Activated CD8-positive, alpha-beta T cell treated with anti-CD3 and anti-CD28 coated beads, Interleukin-2, amount 10 ng/mL, durations not matched to agents 7 days and 5 days (primary cell): ENCODE measurements around the gene PRR29. TPM values are rescaled to one million over a fixed set of nuclear protein-coding genes. Genes with fewer than 3 reads are reported as not detected.

Experiments used
- ATAC-seq: fragments of 150-1000 bp; cut with Tn5 transposase; one replicate; pipeline ENCODE4 v1.10.0; 2021; ENCODE audit warnings: moderate library complexity
- CTCF ChIA-PET: fragments of 350-600 bp; sonication (Branson Sonifier 250); formaldehyde crosslinking; loops from one replicate; lab custom pipeline; 2021; ENCODE audit warnings: antibody characterized with exemption; lab: Charles Lee
- POLR2A ChIA-PET: fragments of 350-600 bp; sonication (Branson Sonifier 250); formaldehyde crosslinking; loops from one replicate; lab custom pipeline; 2021; ENCODE audit warnings: antibody characterized with exemption; lab: Charles Lee
- DNase-seq: peaks from one replicate; pipeline ENCODE4 v3.0.0-alpha.2; 2020
- H3K27ac Mint-ChIP-seq: one replicate; pipeline ENCODE4 v1.8.0; 2021; ENCODE audit warnings: mild to moderate bottlenecking, mixed read lengths
- H3K27me3 Mint-ChIP-seq: one replicate; pipeline ENCODE4 v1.8.0; 2021; ENCODE audit warnings: low read depth, mixed read lengths
- H3K36me3 Mint-ChIP-seq: one replicate; pipeline ENCODE4 v1.8.0; 2021; ENCODE audit warnings: low read depth, mixed read lengths
- H3K4me1 Mint-ChIP-seq: one replicate; pipeline ENCODE4 v1.8.0; 2021; ENCODE audit warnings: low read depth, mixed read lengths
- H3K4me3 Mint-ChIP-seq: one replicate; pipeline ENCODE4 v1.8.0; 2021; ENCODE audit warnings: mild to moderate bottlenecking, mixed read lengths
- H3K9me3 Mint-ChIP-seq: one replicate; pipeline ENCODE4 v1.8.0; 2022; ENCODE audit warnings: mixed read lengths; ENCODE audit not compliant: insufficient read depth
- total RNA-seq, 2 experiments: library from RNA; stranded (reverse); gene quantifications; one replicate each; pipeline ENCODE4 v1.2.3, GENCODE V29; 2021

PRR29 gene
- total RNA-seq, 2 experiments from 2014 or later, result 0.97 to 1.3 TPM

DNA sequence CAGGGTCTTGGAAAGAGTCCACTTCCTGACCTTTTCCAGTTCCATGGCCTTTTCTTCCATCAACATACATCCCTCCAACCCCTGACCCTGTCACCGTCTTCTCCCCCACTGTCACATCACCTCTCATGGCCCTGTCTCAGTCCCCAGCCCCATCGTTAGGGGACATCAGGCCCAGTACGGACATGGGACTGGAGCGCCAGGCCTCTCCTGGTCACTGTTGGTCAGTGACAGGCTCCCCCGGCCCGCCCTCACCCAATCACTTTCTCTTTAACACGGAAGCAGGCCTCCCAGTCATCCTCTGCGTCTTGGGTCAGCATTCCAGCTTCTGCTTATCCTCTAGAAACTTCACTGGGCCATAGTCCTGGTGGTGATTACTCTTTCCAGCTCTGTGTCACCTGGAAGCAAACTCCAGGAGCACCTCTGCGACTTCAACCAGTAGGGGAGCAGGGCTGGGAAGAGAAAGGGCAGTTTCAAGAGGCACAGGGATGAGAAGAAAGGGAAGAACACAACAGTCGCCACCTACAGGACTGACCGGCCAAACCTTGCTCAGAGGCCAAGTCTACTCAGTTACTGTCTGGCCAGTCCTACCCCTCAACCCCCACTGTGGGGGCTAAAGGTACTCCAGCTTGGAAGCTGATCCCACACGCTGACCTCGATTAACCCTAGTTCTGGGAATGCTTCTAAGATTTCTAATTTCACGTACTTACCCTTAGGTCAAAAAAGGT, 38.2 kb downstream of the PRR29 start:
- Mint-ChIP-seq H3K27ac (peak overlapping the region; percentile 10), H3K27me3 (no peaks in the 10 kb centered on the region), H3K36me3 (peaks cover 4% of the 10 kb centered on the region), H3K4me3 (no peak overlapping the region), H3K9me3 (no peaks in the 10 kb centered on the region), H3K4me1 (no peaks in the 10 kb centered on the region)
- CTCF ChIA-PET, result interaction anchor here (17.3 kb wide), 1 partner anchor 94 kb away, joined by 645 read pairs; the partner anchor contains the start of gene ERN1
- ATAC-seq, result no peak
- POLR2A ChIA-PET, result no interaction called here
- no peak for DNase-seq

DNA sequence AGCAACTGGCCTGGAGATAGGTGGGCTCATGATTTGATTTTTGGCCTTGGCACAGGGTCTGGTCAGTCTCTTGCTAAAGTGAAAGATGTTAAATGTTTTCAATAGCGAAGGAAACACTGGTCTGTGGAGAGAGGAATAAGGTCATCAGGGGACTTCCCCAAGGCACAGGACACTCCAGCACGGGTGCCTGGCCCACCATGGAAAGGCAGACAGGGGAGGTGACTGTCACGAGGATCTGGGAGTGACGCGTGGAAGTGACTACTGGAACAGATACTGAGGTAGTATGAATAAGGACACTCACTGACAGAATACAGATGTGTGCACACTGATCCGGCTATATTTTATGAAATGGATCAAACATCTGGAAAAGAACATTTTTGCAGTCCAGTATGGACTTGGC, 39.0 kb downstream of the PRR29 start:
- peak overlapping the region; percentile 10 for H3K27ac Mint-ChIP-seq
- H3K27me3 Mint-ChIP-seq, result no peaks in the 10 kb centered on the region
- ATAC-seq (no peak), DNase-seq (no peak)
- ChIA-PET CTCF (interaction anchor here (2.6 to 17.3 kb wide), 2 partner anchors 9 to 94 kb away, joined by 20 to 645 read pairs; partner anchors contain the start of gene ERN1), POLR2A (no interaction called here)
- H3K36me3 Mint-ChIP-seq, result peaks cover 9% of the 10 kb centered on the region
- peaks cover 3% of the 10 kb centered on the region for H3K4me1 Mint-ChIP-seq
- no peak overlapping the region for H3K4me3 Mint-ChIP-seq
- no peaks in the 10 kb centered on the region for H3K9me3 Mint-ChIP-seq

DNA sequence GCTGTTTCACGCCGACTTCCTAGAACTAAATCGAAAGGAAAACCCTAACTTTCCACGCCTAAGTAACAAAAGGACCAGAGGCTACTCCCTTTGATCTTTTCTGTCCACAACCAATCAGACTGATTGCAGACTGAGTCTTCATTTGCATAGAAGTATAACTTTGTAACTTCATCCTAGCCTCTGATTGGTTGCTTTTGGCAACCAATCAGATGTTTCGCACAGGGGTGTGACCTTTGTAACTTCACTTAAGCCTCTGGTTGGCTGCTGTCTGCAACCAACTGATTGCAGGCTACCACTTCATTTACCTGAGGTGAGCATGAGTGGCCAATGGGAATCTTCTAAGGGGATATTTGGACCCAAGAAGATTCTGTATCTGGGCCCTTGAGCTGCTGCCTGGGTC, 39.7 kb downstream of the PRR29 start:
- no peak overlapping the region for H3K27ac Mint-ChIP-seq
- POLR2A ChIA-PET, result no interaction called here
- CTCF ChIA-PET, result interaction anchor here (0.6 to 17.3 kb wide), 4 partner anchors 9 to 93 kb away, joined by 3 to 645 read pairs (median 12); partner anchors contain the start of gene ERN1
- H3K4me1 Mint-ChIP-seq, result peaks cover 4% of the 10 kb centered on the region
- H3K9me3 Mint-ChIP-seq, result no peaks in the 10 kb centered on the region
- H3K36me3 Mint-ChIP-seq, result peaks cover 11% of the 10 kb centered on the region
- H3K4me3 Mint-ChIP-seq, result no peak overlapping the region
- ATAC-seq (no peak), DNase-seq (no peak)
- no peaks in the 10 kb centered on the region for H3K27me3 Mint-ChIP-seq

DNA sequence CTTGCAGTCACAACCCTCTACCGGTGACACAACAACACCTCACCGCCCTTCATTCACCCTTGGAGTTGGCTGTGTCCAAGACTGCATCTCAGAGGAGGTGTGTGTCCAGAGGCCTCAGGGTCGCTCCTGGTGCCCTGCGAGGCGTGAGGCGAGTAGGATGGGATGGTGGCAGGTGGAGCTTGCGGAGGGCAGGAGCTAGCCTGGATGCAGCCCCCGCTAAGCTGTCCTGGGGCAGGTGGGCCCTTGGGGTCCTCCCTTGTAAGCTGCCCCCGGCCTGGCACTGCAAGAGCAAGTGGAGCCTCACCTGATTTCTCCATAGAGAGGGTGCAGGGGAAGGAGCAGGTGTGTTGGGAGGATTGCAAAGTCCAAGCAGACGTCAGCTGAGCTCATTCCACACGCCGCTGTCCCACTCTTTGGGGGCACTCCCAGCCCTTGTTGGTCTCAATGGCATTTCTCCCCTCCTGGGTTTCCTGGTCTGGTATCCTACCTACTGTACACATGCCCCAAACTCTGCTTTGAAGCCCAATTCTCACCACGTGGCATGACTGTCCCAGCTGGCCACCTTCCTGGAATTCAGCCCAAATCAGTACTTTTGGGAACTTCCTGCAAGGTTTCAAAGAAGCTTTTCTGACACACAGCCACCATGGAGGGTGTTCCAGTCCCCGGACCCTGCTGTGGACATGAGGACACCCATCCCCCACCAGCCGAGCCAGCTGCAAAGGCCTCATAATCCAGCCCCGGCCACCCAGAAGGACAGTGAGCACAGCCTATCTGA, 40.4 kb downstream of the PRR29 start:
- DNase-seq (no peak), ATAC-seq (no peak)
- peaks cover 4% of the 10 kb centered on the region for H3K4me1 Mint-ChIP-seq
- ChIA-PET POLR2A (no interaction called here), CTCF (interaction anchor here (0.6 to 17.3 kb wide), 4 partner anchors 10 to 92 kb away, joined by 3 to 645 read pairs (median 12); partner anchors contain the start of gene ERN1)
- no peak overlapping the region for H3K27ac Mint-ChIP-seq
- H3K27me3 Mint-ChIP-seq, result no peaks in the 10 kb centered on the region
- H3K9me3 Mint-ChIP-seq, result no peaks in the 10 kb centered on the region
- no peak overlapping the region for H3K4me3 Mint-ChIP-seq
- H3K36me3 Mint-ChIP-seq, result peaks cover 13% of the 10 kb centered on the region

DNA sequence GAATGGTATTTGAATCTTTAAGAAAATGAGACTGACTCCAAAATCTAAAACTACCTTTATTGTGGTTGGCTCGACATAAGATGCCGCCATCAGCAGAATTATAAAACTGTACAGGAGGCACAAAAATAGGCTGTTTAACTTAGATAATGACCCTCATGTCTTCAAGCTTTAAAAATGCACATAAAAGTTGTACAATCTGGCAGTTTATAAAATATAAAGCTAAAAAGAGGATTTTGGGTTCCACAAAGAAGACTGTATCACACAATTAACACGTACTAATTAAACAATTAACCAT, 40.9 kb downstream of the PRR29 start:
- ATAC-seq, result no peak
- Mint-ChIP-seq H3K27me3 (no peaks in the 10 kb centered on the region), H3K4me3 (no peak overlapping the region), H3K27ac (no peak overlapping the region), H3K4me1 (peaks cover 4% of the 10 kb centered on the region), H3K9me3 (no peaks in the 10 kb centered on the region), H3K36me3 (peaks cover 17% of the 10 kb centered on the region)
- POLR2A ChIA-PET, result no interaction called here
- CTCF ChIA-PET, result interaction anchor here (1.1 to 17.3 kb wide), 3 partner anchors 11 to 92 kb away, joined by 3 to 645 read pairs (median 20); partner anchors contain the start of gene ERN1
- no peak for DNase-seq

DNA sequence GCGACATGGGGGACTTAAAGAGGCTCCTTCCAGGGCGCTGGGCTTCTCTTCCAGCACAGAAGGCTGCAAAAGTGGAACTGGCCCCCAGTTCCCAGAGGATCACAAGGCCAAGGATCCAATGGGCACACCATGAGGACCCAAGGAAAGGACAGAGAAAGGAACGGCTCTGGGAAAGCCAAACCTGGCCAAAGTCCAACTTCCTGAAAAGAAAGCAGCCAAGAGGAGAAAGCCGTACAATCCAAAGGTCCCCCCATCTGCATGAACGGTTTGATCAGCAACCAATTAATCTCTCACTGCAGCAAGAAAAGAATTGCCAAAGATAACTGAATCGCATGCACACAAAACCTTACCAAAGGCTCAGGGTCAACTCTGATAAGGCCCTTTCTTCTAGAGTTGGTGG, 42.1 kb downstream of the PRR29 start:
- Mint-ChIP-seq H3K27ac (no peak overlapping the region), H3K36me3 (peaks cover 26% of the 10 kb centered on the region), H3K4me1 (peaks cover 7% of the 10 kb centered on the region), H3K27me3 (no peaks in the 10 kb centered on the region), H3K9me3 (no peaks in the 10 kb centered on the region), H3K4me3 (no peak overlapping the region)
- ChIA-PET CTCF (interaction anchor here (3.8 kb wide), 1 partner anchor 12 kb away, joined by 44 read pairs; no protein-coding TSS in a partner anchor), POLR2A (no interaction called here)
- ATAC-seq (no peak), DNase-seq (no peak)

DNA sequence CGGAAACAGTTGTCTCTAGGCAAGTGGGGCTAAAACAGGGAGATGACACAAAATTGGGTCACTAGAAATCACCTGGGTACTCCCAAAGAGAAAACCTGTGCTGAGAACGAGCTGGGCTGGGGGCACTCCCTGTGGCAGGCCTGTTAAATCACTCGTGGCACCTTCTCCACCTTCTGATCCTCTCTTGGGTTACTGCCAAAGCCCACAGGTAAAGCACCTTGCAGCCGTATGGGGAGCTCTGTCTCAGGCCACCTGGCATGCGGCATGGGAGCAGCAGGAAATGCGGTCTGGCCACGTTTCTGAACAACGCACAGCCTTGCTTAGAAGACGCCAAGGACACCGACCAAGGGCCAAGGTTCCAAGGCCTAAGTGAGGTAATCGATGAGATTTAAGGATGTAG, 43.8 kb downstream of the PRR29 start:
- Mint-ChIP-seq H3K36me3 (peaks cover 38% of the 10 kb centered on the region), H3K27ac (no peak overlapping the region)
- POLR2A ChIA-PET, result interaction anchor here (1.2 kb wide), 1 partner anchor 87 kb away, joined by 4 read pairs; no protein-coding TSS in a partner anchor

DNA sequence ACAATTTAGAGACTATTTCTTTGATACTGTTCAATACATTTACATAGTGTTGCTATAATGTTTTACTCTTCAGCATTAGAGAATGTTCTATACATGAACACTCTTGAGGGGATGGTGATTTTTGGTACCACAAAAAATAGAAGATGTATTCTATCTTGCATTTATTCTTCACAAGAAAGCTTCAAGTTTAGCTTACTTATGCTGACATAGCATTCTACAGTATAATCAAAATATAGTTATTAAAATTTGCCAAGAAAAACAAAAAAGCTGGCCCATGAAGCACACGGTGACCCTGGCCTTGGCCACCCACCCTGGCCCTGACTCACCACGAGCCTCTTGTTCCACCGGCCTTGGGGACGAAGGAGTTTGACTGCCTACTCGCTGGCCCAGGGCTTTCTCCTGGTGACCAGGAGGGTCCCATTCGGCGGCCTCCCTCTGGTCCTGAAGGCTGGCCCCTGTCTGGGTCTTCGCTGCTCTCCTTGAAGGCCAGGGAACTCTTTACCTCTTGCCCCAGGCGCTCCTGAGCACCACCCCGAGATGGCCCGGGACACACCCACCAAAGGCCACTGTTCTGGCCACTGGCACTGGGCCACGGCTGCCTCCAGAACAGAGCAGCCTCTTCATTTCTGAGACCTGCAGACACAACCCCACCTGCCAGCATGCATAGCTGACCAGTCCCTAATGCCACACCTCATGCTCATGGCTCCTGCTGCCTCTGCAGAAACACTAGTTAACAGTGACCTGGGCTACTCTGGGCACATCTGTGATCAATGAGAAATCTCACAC, 44.7 kb downstream of the PRR29 start:
- ChIA-PET CTCF (interaction anchor here (1.0 to 3.8 kb wide), 8 partner anchors 10 to 91 kb away, joined by 3 to 44 read pairs (median 7); no protein-coding TSS in a partner anchor), POLR2A (interaction anchor here (1.2 kb wide), 1 partner anchor 86 kb away, joined by 4 read pairs; no protein-coding TSS in a partner anchor)
- DNase-seq (no peak), ATAC-seq (no peak)
- H3K36me3 Mint-ChIP-seq, result peaks cover 40% of the 10 kb centered on the region
- H3K4me3 Mint-ChIP-seq, result no peak overlapping the region
- no peak overlapping the region for H3K27ac Mint-ChIP-seq
- no peaks in the 10 kb centered on the region for H3K9me3 Mint-ChIP-seq
- no peaks in the 10 kb centered on the region for H3K27me3 Mint-ChIP-seq
- peaks cover 11% of the 10 kb centered on the region for H3K4me1 Mint-ChIP-seq

More for the DNA sequence above, 43.8 kb downstream of the PRR29 start:
- H3K4me1 Mint-ChIP-seq, result peaks cover 11% of the 10 kb centered on the region
- ATAC-seq (no peak), DNase-seq (no peak)
- CTCF ChIA-PET, result interaction anchor here (1.0 to 3.8 kb wide), 8 partner anchors 9 to 92 kb away, joined by 3 to 44 read pairs (median 7); no protein-coding TSS in a partner anchor
- no peaks in the 10 kb centered on the region for H3K27me3 Mint-ChIP-seq
- H3K9me3 Mint-ChIP-seq, result no peaks in the 10 kb centered on the region
- no peak overlapping the region for H3K4me3 Mint-ChIP-seq

DNA sequence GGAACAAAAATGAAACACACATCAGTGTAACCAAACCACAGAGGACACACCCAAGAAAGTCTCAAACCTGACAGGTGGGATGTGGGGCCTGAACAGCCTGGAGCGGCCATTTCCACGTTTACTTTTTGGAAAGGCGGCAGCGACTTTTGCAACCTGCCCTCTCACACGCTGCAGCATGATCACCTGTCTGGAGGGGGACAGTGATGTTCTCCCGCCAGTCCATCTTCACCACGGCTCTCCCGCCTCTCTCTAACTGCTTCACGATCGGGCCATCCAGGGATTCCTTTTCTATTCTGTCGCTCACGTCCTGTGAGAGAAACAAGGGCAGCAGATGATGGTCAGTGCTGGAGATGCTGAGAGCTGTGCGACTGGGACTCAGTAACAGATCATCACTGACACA, 47.0 kb downstream of the PRR29 start:
- ChIA-PET CTCF (interaction anchor here (2.7 to 5.3 kb wide), 2 partner anchors 16 to 89 kb away, joined by 13 to 22 read pairs; no protein-coding TSS in a partner anchor), POLR2A (interaction anchor here (0.6 kb wide), 1 partner anchor 1514 kb away, joined by 4 read pairs; no protein-coding TSS in a partner anchor)
- Mint-ChIP-seq H3K27ac (peak overlapping the region; percentile 12), H3K4me3 (no peak overlapping the region), H3K36me3 (peaks cover 47% of the 10 kb centered on the region), H3K9me3 (no peaks in the 10 kb centered on the region), H3K4me1 (peaks cover 16% of the 10 kb centered on the region), H3K27me3 (no peaks in the 10 kb centered on the region)
- ATAC-seq (no peak), DNase-seq (no peak)

DNA sequence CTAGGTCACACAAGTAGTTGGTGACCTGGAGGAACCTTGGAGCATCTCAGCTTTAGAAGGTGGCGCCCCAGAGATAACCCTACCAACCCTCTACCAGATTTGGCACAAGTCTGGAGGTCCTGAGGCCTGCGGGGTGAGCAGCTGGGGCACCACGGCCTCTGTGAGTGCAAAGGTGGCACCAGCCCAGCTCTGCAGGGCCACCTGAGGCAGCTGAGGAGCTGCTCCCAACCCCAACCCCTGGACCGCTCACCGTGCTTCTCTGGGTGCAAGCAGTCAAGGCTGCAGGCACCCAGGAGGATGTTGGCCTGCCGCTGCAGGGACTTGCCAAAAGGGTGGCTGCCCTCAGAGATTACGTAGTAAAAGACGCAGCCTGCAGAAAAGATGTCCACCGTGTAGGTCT, 50.7 kb downstream of the PRR29 start:
- Mint-ChIP-seq H3K9me3 (no peaks in the 10 kb centered on the region), H3K4me1 (peaks cover 36% of the 10 kb centered on the region), H3K27ac (no peak overlapping the region), H3K4me3 (no peak overlapping the region), H3K27me3 (no peaks in the 10 kb centered on the region), H3K36me3 (peaks cover 65% of the 10 kb centered on the region)
- ATAC-seq, result no peak
- POLR2A ChIA-PET, result interaction anchor here (0.8 kb wide), 1 partner anchor 23 kb away, joined by 3 read pairs; no protein-coding TSS in a partner anchor
- CTCF ChIA-PET, result interaction anchor here (1.0 to 5.3 kb wide), 6 partner anchors 15 to 85 kb away, joined by 4 to 30 read pairs (median 22); no protein-coding TSS in a partner anchor
- DNase-seq, result no peak

DNA sequence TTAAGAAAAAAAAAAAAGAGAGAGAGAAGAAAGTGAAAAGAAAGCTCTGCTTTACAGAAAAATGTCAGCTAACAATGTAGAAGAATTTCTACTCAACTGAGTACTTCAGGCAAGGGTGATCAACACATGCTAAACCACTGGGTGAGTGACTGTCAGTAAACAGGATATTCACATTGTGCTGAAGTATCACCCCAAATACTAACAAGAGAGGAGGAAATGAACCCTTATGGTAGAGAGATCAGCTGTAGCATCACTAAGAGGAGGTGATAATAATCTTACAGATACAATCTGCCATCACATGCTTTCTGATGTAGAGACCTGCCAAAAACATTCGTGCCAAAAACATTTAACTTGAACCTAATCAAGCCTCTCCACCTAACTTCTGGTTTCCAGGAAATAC, 53.0 kb downstream of the PRR29 start:
- peak overlapping the region; percentile 82 for H3K27ac Mint-ChIP-seq
- H3K9me3 Mint-ChIP-seq, result no peaks in the 10 kb centered on the region
- H3K4me3 Mint-ChIP-seq, result peak overlapping the region; percentile 18
- ChIA-PET CTCF (interaction anchor here (0.9 to 3.4 kb wide), 12 partner anchors 10 to 149 kb away, joined by 3 to 30 read pairs (median 4); partner anchors contain the start of genes ERN1 and ICAM2), POLR2A (interaction anchor here (0.6 to 1.5 kb wide), 4 partner anchors 26 to 95 kb away, joined by 3 to 8 read pairs (median 3); partner anchors contain the start of gene ERN1)
- no peaks in the 10 kb centered on the region for H3K27me3 Mint-ChIP-seq
- DNase-seq (peak; percentile 48), ATAC-seq (peak; percentile 96)
- peaks cover 37% of the 10 kb centered on the region for H3K4me1 Mint-ChIP-seq
- peaks cover 62% of the 10 kb centered on the region for H3K36me3 Mint-ChIP-seq
